WTC11 (cell line): Measurements from ENCODE around the gene FITM2. TPM values are rescaled to one million over a fixed set of nuclear protein-coding genes. Genes with fewer than 3 reads are reported as not detected.

Experiments
- ATAC-seq: fragments of 200-7000 bp; cut with Tn5 transposase; 2 replicates; pipeline ENCODE4 v1.10.0; 2021; ENCODE audit warnings: mild to moderate bottlenecking, moderate library complexity
- CTCF ChIA-PET: fragments of 300-600 bp; sonication (Branson Sonifier 250); formaldehyde crosslinking; loops from one replicate; lab custom pipeline; 2021; ENCODE audit warnings: antibody characterized with exemption; lab: Charles Lee
- POLR2A ChIA-PET: fragments of 350-600 bp; sonication (Branson Sonifier 250); formaldehyde crosslinking; loops from one replicate; lab custom pipeline; 2021; ENCODE audit warnings: antibody characterized with exemption; lab: Charles Lee
- DNase-seq: peaks from one replicate; pipeline ENCODE4 v3.0.0; 2021; ENCODE audit warnings: low spot score
- H3K27ac Mint-ChIP-seq: 2 replicates; pipeline ENCODE4 v1.8.0; 2021; ENCODE audit warnings: mixed read lengths
- H3K27me3 Mint-ChIP-seq: 2 replicates; pipeline ENCODE4 v1.8.0; 2021; ENCODE audit warnings: low read depth, mild to moderate bottlenecking, moderate library complexity, mixed read lengths
- H3K36me3 Mint-ChIP-seq: 2 replicates; pipeline ENCODE4 v1.8.0; 2021; ENCODE audit warnings: mixed read lengths
- H3K4me1 Mint-ChIP-seq: 2 replicates; pipeline ENCODE4 v1.8.0; 2022; ENCODE audit warnings: mixed read lengths
- H3K4me3 Mint-ChIP-seq: 2 replicates; pipeline ENCODE4 v1.8.0; 2021; ENCODE audit warnings: mild to moderate bottlenecking, moderate library complexity, mixed read lengths
- H3K9me3 Mint-ChIP-seq: 2 replicates; pipeline ENCODE4 v1.8.0; 2021; ENCODE audit warnings: mixed read lengths
- AFF4 ChIP-seq: sonication (generic); formaldehyde crosslinking; IDR thresholded peaks from 2 replicates; pipeline ENCODE4 v1.8.1; 2023; ENCODE audit warnings: mild to moderate bottlenecking, missing genetic modification reagents, borderline replicate concordance
- CREM ChIP-seq: sonication (generic); formaldehyde crosslinking; IDR thresholded peaks from 2 replicates; pipeline ENCODE4 v1.8.1; 2022; ENCODE audit warnings: mild to moderate bottlenecking, missing genetic modification reagents, moderate library complexity
- CTCF ChIP-seq: fragments of 200-600 bp; IDR thresholded peaks from 2 replicates; pipeline ENCODE4 v1.8.0; 2022; ENCODE audit warnings: antibody characterized with exemption
- E2F5 ChIP-seq: sonication (generic); formaldehyde crosslinking; IDR thresholded peaks from 2 replicates; pipeline ENCODE4 v1.8.1; 2022; ENCODE audit warnings: mild to moderate bottlenecking, moderate library complexity, missing genetic modification reagents
- GRHL2 ChIP-seq: fragments of 250-450 bp; sonication (Bioruptor Pico); IDR thresholded peaks from 2 replicates; pipeline ENCODE4 v1.8.0; 2022; ENCODE audit warnings: mild to moderate bottlenecking, moderate library complexity; ENCODE audit not compliant: insufficient replicate concordance, severe bottlenecking
- JAZF1 ChIP-seq: fragments of 250-450 bp; sonication (Bioruptor Pico); IDR thresholded peaks from 2 replicates; pipeline ENCODE4 v1.9.0; 2021; ENCODE audit warnings: moderate library complexity, mild to moderate bottlenecking, inconsistent platforms
- MAX ChIP-seq: sonication (generic); formaldehyde crosslinking; IDR thresholded peaks from 2 replicates; pipeline ENCODE4 v1.8.0; 2022; ENCODE audit warnings: mild to moderate bottlenecking, missing genetic modification reagents
- MLX ChIP-seq: sonication (generic); formaldehyde crosslinking; IDR thresholded peaks from 2 replicates; pipeline ENCODE4 v1.8.1; 2023; ENCODE audit warnings: mild to moderate bottlenecking, missing genetic modification reagents, moderate library complexity
- RELA ChIP-seq: sonication (generic); formaldehyde crosslinking; IDR thresholded peaks from 2 replicates; pipeline ENCODE4 v1.8.1; 2022; ENCODE audit warnings: missing genetic modification reagents, mild to moderate bottlenecking, borderline replicate concordance
- RORB ChIP-seq: fragments of 250-450 bp; sonication (Bioruptor Pico); IDR thresholded peaks from 2 replicates; pipeline ENCODE4 v1.9.0; 2021; ENCODE audit warnings: mild to moderate bottlenecking
- SMAD4 ChIP-seq: sonication (generic); formaldehyde crosslinking; IDR thresholded peaks from 2 replicates; pipeline ENCODE4 v1.8.0; 2022; ENCODE audit warnings: mild to moderate bottlenecking, missing genetic modification reagents
- STAT6 ChIP-seq: sonication (generic); formaldehyde crosslinking; conservative IDR thresholded peaks from 2 replicates; pipeline ENCODE4 v1.8.1; 2023; ENCODE audit warnings: mild to moderate bottlenecking, low read depth, missing genetic modification reagents, moderate library complexity
- TCF7 ChIP-seq: sonication (generic); formaldehyde crosslinking; IDR thresholded peaks from 2 replicates; pipeline ENCODE4 v1.8.0; 2022; ENCODE audit warnings: mild to moderate bottlenecking, low read depth, missing genetic modification reagents, moderate library complexity
- TP53 ChIP-seq: sonication (generic); formaldehyde crosslinking; IDR thresholded peaks from 2 replicates; pipeline ENCODE4 v1.8.1; 2023; ENCODE audit warnings: mild to moderate bottlenecking, missing genetic modification reagents
- ZNF121 ChIP-seq: sonication (generic); formaldehyde crosslinking; IDR thresholded peaks from 2 replicates; pipeline ENCODE4 v1.8.0; 2023; ENCODE audit warnings: missing genetic modification reagents
- ZNF138 ChIP-seq: sonication (generic); formaldehyde crosslinking; conservative IDR thresholded peaks from 2 replicates; pipeline ENCODE4 v1.8.1; 2022; ENCODE audit warnings: mild to moderate bottlenecking, moderate library complexity, missing genetic modification reagents
- ZNF416 ChIP-seq: fragments of 250-450 bp; sonication (Bioruptor Pico); IDR thresholded peaks from 2 replicates; pipeline ENCODE4 v1.9.0; 2021; ENCODE audit warnings: mild to moderate bottlenecking, inconsistent platforms
- ZSCAN18 ChIP-seq: fragments of 250-450 bp; sonication (Bioruptor Pico); IDR thresholded peaks from 2 replicates; pipeline ENCODE4 v2.1.2; 2022; ENCODE audit warnings: mild to moderate bottlenecking, moderate library complexity
- total RNA-seq: library from RNA; stranded (reverse); gene quantifications from 3 replicates; pipeline ENCODE4 v1.2.3, GENCODE V29; 2021

The FITM2 gene
- total RNA-seq, 1 experiment from 2014 or later, result 2.0 TPM

GRCh38 chr20:44306927-44307326 is 4.1 kb downstream of the FITM2 start:
- ATAC-seq (no peak), DNase-seq (no peak)
- TF ChIP-seq CTCF (no peak), TCF7 (no peak), ZNF416 (CRISPR knock-in tag) (no peak), ZNF138 (no peak), STAT6 (CRISPR knock-in tag) (no peak), MAX (no peak), RELA (no peak), GRHL2 (CRISPR knock-in tag) (no peak), E2F5 (CRISPR knock-in tag) (no peak), ZNF121 (CRISPR knock-in tag) (no peak), MLX (CRISPR knock-in tag) (no peak), ZSCAN18 (CRISPR knock-in tag) (no peak), AFF4 (CRISPR knock-in tag) (no peak), CREM (CRISPR knock-in tag) (no peak), RORB (CRISPR knock-in tag) (no peak), SMAD4 (CRISPR knock-in tag) (no peak), TP53 (CRISPR knock-in tag) (no peak), JAZF1 (CRISPR knock-in tag) (no peak)
- peaks cover 19% of the 10 kb centered on the region for H3K27me3 Mint-ChIP-seq
- H3K4me1 Mint-ChIP-seq, result peaks cover 10% of the 10 kb centered on the region
- H3K9me3 Mint-ChIP-seq, result no peaks in the 10 kb centered on the region
- no peak overlapping the region for H3K4me3 Mint-ChIP-seq
- ChIA-PET CTCF (interaction anchor here (0.6 kb wide), 1 partner anchor 1151 kb away, joined by 3 read pairs; no protein-coding TSS in a partner anchor), POLR2A (no interaction called here)
- no peak overlapping the region for H3K27ac Mint-ChIP-seq
- no peaks in the 10 kb centered on the region for H3K36me3 Mint-ChIP-seq
